ENCODE measurements around the gene MEMO1.
A peak's percentile ranks its signal among the peaks of the same experiment; 100 is the strongest.

Gene MEMO1

GRCh38 chr2:31896293-31896692, 114.5 kb downstream of the MEMO1 start:
- Histone ChIP-seq H2AFZ (ENCODE audit: low read length) (no peak overlapping the region), H4K8ac (ENCODE audit: low read depth, low read length) (no peak overlapping the region), H3K18ac (ENCODE audit: low read length) (no peak overlapping the region), H3K9ac (ENCODE audit: low read depth, low read length, poor library complexity) (no peak overlapping the region), H3K4me1 (ENCODE audit: control insufficient read depth in 2 of 2, insufficient read depth in 1 of 2, low read depth in 1 of 2, low read length in 2 of 2) (no peaks in the 10 kb centered on the region), H3K36me3 (replicated peaks in 1 of 2; ENCODE audit: control insufficient read depth in 2 of 2, insufficient read depth in 2 of 2, low read length in 2 of 2) (peaks cover 0 to 20% of the 10 kb centered on the region in 2 donors), H2BK5ac (ENCODE audit: low read length) (no peak overlapping the region), H2BK120ac (ENCODE audit: low read depth, low read length) (no peak overlapping the region), H3K9me3 (replicated peaks in 1 of 2; ENCODE audit: control insufficient read depth in 2 of 2, insufficient read depth in 1 of 2, low read depth in 1 of 2, low read length in 2 of 2) (peaks cover 0 to 22% of the 10 kb centered on the region in 2 donors), H3K79me1 (ENCODE audit: low read depth, low read length) (no peaks in the 10 kb centered on the region), H3K14ac (ENCODE audit: low read length) (no peak overlapping the region), H3K27ac (replicated peaks; ENCODE audit: low read length) (no peak overlapping the region), H3K4me3 (ENCODE audit: low read length in 2 of 2) (no peak overlapping the region), H2AK5ac (ENCODE audit: low read depth, low read length) (no peak overlapping the region), H3K4ac (ENCODE audit: low read length) (no peak overlapping the region), H2BK15ac (ENCODE audit: low read length) (no peak overlapping the region), H3K27me3 (ENCODE audit: control insufficient read depth in 3 of 3, insufficient read depth in 3 of 3, low read depth in 1 of 3, low read length in 3 of 3) (no peaks in the 10 kb centered on the region), H3K23ac (ENCODE audit: low read depth, low read length, poor library complexity) (no peak overlapping the region), H3K4me2 (ENCODE audit: insufficient read depth, low read length, poor library complexity, severe bottlenecking) (no peak overlapping the region), H4K91ac (ENCODE audit: low read depth, low read length, poor library complexity) (no peak overlapping the region), H2BK12ac (ENCODE audit: low read length) (no peak overlapping the region)
- no CpG with 5 or more reads among the region's 1 CpG for WGBS, 2 donors (ENCODE audit: extremely low coverage in 2 of 2, insufficient read length in 2 of 2, insufficient replicate concordance in 1 of 2)
- DNase-seq (ENCODE audit: low spot score), result no peak

- H3K4me3 ChIP-seq (ENCODE audit: low read length in 2 of 2), result no peak overlapping the region
Measured at GRCh38 chr2:31894656-31895055, 116.2 kb downstream of the MEMO1 start.

GRCh38 chr2:31893094-31893493, 117.7 kb downstream of the MEMO1 start:
- Histone ChIP-seq H3K79me1 (ENCODE audit: low read depth, low read length) (no peaks in the 10 kb centered on the region), H2BK12ac (ENCODE audit: low read length) (no peak overlapping the region), H3K4me3 (ENCODE audit: low read length in 2 of 2) (no peak overlapping the region), H2AK5ac (ENCODE audit: low read depth, low read length) (no peak overlapping the region), H3K27me3 (ENCODE audit: control insufficient read depth in 3 of 3, insufficient read depth in 3 of 3, low read depth in 1 of 3, low read length in 3 of 3) (no peaks in the 10 kb centered on the region), H4K8ac (ENCODE audit: low read depth, low read length) (no peak overlapping the region), H3K18ac (ENCODE audit: low read length) (no peak overlapping the region), H3K36me3 (replicated peaks in 1 of 2; ENCODE audit: control insufficient read depth in 2 of 2, insufficient read depth in 2 of 2, low read length in 2 of 2) (peaks cover 0 to 20% of the 10 kb centered on the region in 2 donors), H3K4ac (ENCODE audit: low read length) (no peak overlapping the region), H2AFZ (ENCODE audit: low read length) (no peak overlapping the region), H3K4me1 (ENCODE audit: control insufficient read depth in 2 of 2, insufficient read depth in 1 of 2, low read depth in 1 of 2, low read length in 2 of 2) (no peaks in the 10 kb centered on the region), H3K27ac (replicated peaks; ENCODE audit: low read length) (no peak overlapping the region), H3K4me2 (ENCODE audit: insufficient read depth, low read length, poor library complexity, severe bottlenecking) (no peak overlapping the region), H3K9me3 (replicated peaks in 1 of 2; ENCODE audit: control insufficient read depth in 2 of 2, insufficient read depth in 1 of 2, low read depth in 1 of 2, low read length in 2 of 2) (peaks cover 0 to 15% of the 10 kb centered on the region in 2 donors), H2BK120ac (ENCODE audit: low read depth, low read length) (no peak overlapping the region), H3K9ac (ENCODE audit: low read depth, low read length, poor library complexity) (no peak overlapping the region), H3K14ac (ENCODE audit: low read length) (no peak overlapping the region), H2BK15ac (ENCODE audit: low read length) (no peak overlapping the region), H3K23ac (ENCODE audit: low read depth, low read length, poor library complexity) (no peak overlapping the region), H4K91ac (ENCODE audit: low read depth, low read length, poor library complexity) (no peak overlapping the region), H2BK5ac (ENCODE audit: low read length) (no peak overlapping the region)
- DNase-seq (ENCODE audit: low spot score), result no peak
- no CpG with 5 or more reads among the region's 1 CpG for WGBS, 2 donors (ENCODE audit: extremely low coverage in 2 of 2, insufficient read length in 2 of 2, insufficient replicate concordance in 1 of 2)

More at GRCh38 chr2:31894656-31895055, 116.2 kb downstream of the MEMO1 start:
- no peaks in the 10 kb centered on the region for H3K4me1 ChIP-seq (ENCODE audit: control insufficient read depth in 2 of 2, insufficient read depth in 1 of 2, low read depth in 1 of 2, low read length in 2 of 2)
- no peak overlapping the region for H3K4me2 ChIP-seq (ENCODE audit: insufficient read depth, low read length, poor library complexity, severe bottlenecking)
- peaks cover 0 to 23% of the 10 kb centered on the region in 2 donors for H3K36me3 ChIP-seq (replicated peaks in 1 of 2; ENCODE audit: control insufficient read depth in 2 of 2, insufficient read depth in 2 of 2, low read length in 2 of 2)
- peak overlapping the region; percentile 48 for H3K18ac ChIP-seq (ENCODE audit: low read length)
- H3K9ac ChIP-seq (ENCODE audit: low read depth, low read length, poor library complexity), result no peak overlapping the region
- H2BK15ac ChIP-seq (ENCODE audit: low read length), result no peak overlapping the region
- no CpG with 5 or more reads among the region's 2 CpGs for whole genome bisulfite sequencing, 2 donors (ENCODE audit: extremely low coverage in 2 of 2, insufficient read length in 2 of 2, insufficient replicate concordance in 1 of 2)
- H2BK120ac ChIP-seq (ENCODE audit: low read depth, low read length), result no peak overlapping the region
- no peak overlapping the region for H2BK12ac ChIP-seq (ENCODE audit: low read length)
- no peak for DNase-seq (ENCODE audit: low spot score)
- H3K23ac ChIP-seq (ENCODE audit: low read depth, low read length, poor library complexity), result no peak overlapping the region
- H3K4ac ChIP-seq (ENCODE audit: low read length), result no peak overlapping the region
- no peak overlapping the region for H4K8ac ChIP-seq (ENCODE audit: low read depth, low read length)
- no peak overlapping the region for H2AFZ ChIP-seq (ENCODE audit: low read length)
- H4K91ac ChIP-seq (ENCODE audit: low read depth, low read length, poor library complexity), result no peak overlapping the region
- peaks cover 0 to 22% of the 10 kb centered on the region in 2 donors for H3K9me3 ChIP-seq (replicated peaks in 1 of 2; ENCODE audit: control insufficient read depth in 2 of 2, insufficient read depth in 1 of 2, low read depth in 1 of 2, low read length in 2 of 2)
- no peak overlapping the region for H2BK5ac ChIP-seq (ENCODE audit: low read length)
- no peak overlapping the region for H3K14ac ChIP-seq (ENCODE audit: low read length)
- no peaks in the 10 kb centered on the region for H3K27me3 ChIP-seq (ENCODE audit: control insufficient read depth in 3 of 3, insufficient read depth in 3 of 3, low read depth in 1 of 3, low read length in 3 of 3)
- no peak overlapping the region for H3K27ac ChIP-seq (replicated peaks; ENCODE audit: low read length)
- H3K79me1 ChIP-seq (ENCODE audit: low read depth, low read length), result no peaks in the 10 kb centered on the region
- H2AK5ac ChIP-seq (ENCODE audit: low read depth, low read length), result no peak overlapping the region

GRCh38 chr2:31889044-31889443, 121.8 kb downstream of the MEMO1 start:
- H2BK5ac ChIP-seq (ENCODE audit: low read length), result no peak overlapping the region
- H2AFZ ChIP-seq (ENCODE audit: low read length), result no peak overlapping the region
- DNase-seq (ENCODE audit: low spot score), result no peak
- H3K4me3 ChIP-seq (ENCODE audit: low read length in 2 of 2), result no peak overlapping the region
- H3K23ac ChIP-seq (ENCODE audit: low read depth, low read length, poor library complexity), result no peak overlapping the region
- H4K8ac ChIP-seq (ENCODE audit: low read depth, low read length), result no peak overlapping the region
- no peak overlapping the region for H2BK12ac ChIP-seq (ENCODE audit: low read length)
- H2AK5ac ChIP-seq (ENCODE audit: low read depth, low read length), result no peak overlapping the region
- H3K4me2 ChIP-seq (ENCODE audit: insufficient read depth, low read length, poor library complexity, severe bottlenecking), result no peak overlapping the region
- H3K79me1 ChIP-seq (ENCODE audit: low read depth, low read length), result no peaks in the 10 kb centered on the region
- no peak overlapping the region for H2BK120ac ChIP-seq (ENCODE audit: low read depth, low read length)
- no peak overlapping the region for H3K9ac ChIP-seq (ENCODE audit: low read depth, low read length, poor library complexity)
- H3K36me3 ChIP-seq (replicated peaks in 1 of 2; ENCODE audit: control insufficient read depth in 2 of 2, insufficient read depth in 2 of 2, low read length in 2 of 2), result peaks cover 0 to 20% of the 10 kb centered on the region in 2 donors
- no peak overlapping the region for H2BK15ac ChIP-seq (ENCODE audit: low read length)
- H3K4ac ChIP-seq (ENCODE audit: low read length), result no peak overlapping the region
- no peak overlapping the region for H3K14ac ChIP-seq (ENCODE audit: low read length)
- no peaks in the 10 kb centered on the region for H3K9me3 ChIP-seq (replicated peaks in 1 of 2; ENCODE audit: control insufficient read depth in 2 of 2, insufficient read depth in 1 of 2, low read depth in 1 of 2, low read length in 2 of 2)
- no peak overlapping the region for H4K91ac ChIP-seq (ENCODE audit: low read depth, low read length, poor library complexity)
- H3K27ac ChIP-seq (replicated peaks; ENCODE audit: low read length), result no peak overlapping the region
- H3K27me3 ChIP-seq (ENCODE audit: control insufficient read depth in 3 of 3, insufficient read depth in 3 of 3, low read depth in 1 of 3, low read length in 3 of 3), result no peaks in the 10 kb centered on the region
- H3K18ac ChIP-seq (ENCODE audit: low read length), result no peak overlapping the region
- no peaks in the 10 kb centered on the region for H3K4me1 ChIP-seq (ENCODE audit: control insufficient read depth in 2 of 2, insufficient read depth in 1 of 2, low read depth in 1 of 2, low read length in 2 of 2)
